Keratinocyte (primary cell): ENCODE data around the gene E2F1. TPM values are rescaled to one million over a fixed set of nuclear protein-coding genes. Genes with fewer than 3 reads are reported as not detected.

ENCODE experiments used
- DNase-seq: peaks from one replicate; pipeline ENCODE4 v3.0.0-alpha.2; 2011; ENCODE audit warnings: low read depth, missing footprints, low spot score
- FAIRE-seq: peaks from 2 replicates; lab custom pipeline; 2011; peaks lifted over from hg19 to GRCh38; lab: Jason Lieb, UNC
- H2AFZ ChIP-seq: 2 replicates; pipeline ENCODE4 v1.6.0; 2012; ENCODE audit warnings: low read length, control low read depth, inconsistent platforms; ENCODE audit not compliant: control insufficient read depth
- H3K27ac ChIP-seq: 2 replicates; pipeline ENCODE4 v1.5.1; 2011; ENCODE audit warnings: low read length; ENCODE audit not compliant: control insufficient read depth, insufficient read depth
- H3K27me3 ChIP-seq: 3 replicates; pipeline ENCODE4 v1.6.0; 2011; ENCODE audit warnings: low read length; ENCODE audit not compliant: control insufficient read depth, insufficient read depth; ENCODE audit errors: extremely low read depth
- H3K36me3 ChIP-seq, 2 experiments: 2 replicates in 1 of 2; 3 replicates in 1 of 2; pipeline ENCODE4 v1.5.1; 2011; ENCODE audit warnings: low read length in 2 of 2, mild to moderate bottlenecking in 1 of 2; ENCODE audit not compliant: control insufficient read depth in 2 of 2, insufficient read depth in 2 of 2; ENCODE audit errors: extremely low read depth in 1 of 2
- H3K4me1 ChIP-seq: 3 replicates; pipeline ENCODE4 v1.5.1; 2011; ENCODE audit warnings: low read length; ENCODE audit not compliant: control insufficient read depth, insufficient read depth; ENCODE audit errors: extremely low read depth
- H3K4me2 ChIP-seq: 3 replicates; pipeline ENCODE4 v1.6.0; 2011; ENCODE audit warnings: low read depth, low read length; ENCODE audit not compliant: control insufficient read depth, insufficient read depth; ENCODE audit errors: extremely low read depth
- H3K4me3 ChIP-seq, 3 experiments: fragments of 200-600 bp in 1 of 3; sonication (generic) in 1 of 3; 2 replicates in 2 of 3; 3 replicates in 1 of 3; pipeline ENCODE4 v1.5.1; 2011 to 2016; ENCODE audit warnings: low read length in 3 of 3, mild to moderate bottlenecking in 3 of 3, control low read depth in 2 of 3, inconsistent platforms in 1 of 3, low read depth in 1 of 3, mixed read lengths in 1 of 3, mixed run types in 1 of 3, moderate library complexity in 1 of 3; ENCODE audit not compliant: control insufficient read depth in 2 of 3, insufficient read depth in 2 of 3; ENCODE audit errors: extremely low read depth in 1 of 3
- H3K79me2 ChIP-seq: 2 replicates; pipeline ENCODE4 v1.6.0; 2012; ENCODE audit warnings: low read length; ENCODE audit not compliant: control insufficient read depth, insufficient read depth
- H3K9ac ChIP-seq: 3 replicates; pipeline ENCODE4 v1.6.0; 2011; ENCODE audit warnings: low read length; ENCODE audit not compliant: control insufficient read depth, insufficient read depth; ENCODE audit errors: extremely low read depth
- H3K9me1 ChIP-seq: 3 replicates; pipeline ENCODE4 v1.6.0; 2011; ENCODE audit warnings: low read length; ENCODE audit not compliant: control insufficient read depth, insufficient read depth; ENCODE audit errors: extremely low read depth
- H3K9me3 ChIP-seq: 2 replicates; pipeline ENCODE4 v1.5.1; 2012; ENCODE audit warnings: low read depth, low read length; ENCODE audit not compliant: control insufficient read depth
- H4K20me1 ChIP-seq: 3 replicates; pipeline ENCODE4 v1.6.0; 2011; ENCODE audit warnings: low read length; ENCODE audit not compliant: control insufficient read depth, insufficient read depth; ENCODE audit errors: extremely low read depth
- EZH2 ChIP-seq: IDR thresholded peaks from one replicate; pipeline ENCODE4 v1.6.1; 2012; ENCODE audit warnings: inconsistent platforms, mild to moderate bottlenecking, low read length, moderate library complexity
- dilution Hi-C: fragments of 300-500 bp; cut with MboI; formaldehyde crosslinking; loops from one replicate; pipeline ENCODE4 v1.7.0; 2020; ENCODE audit warnings: low sequenced_read_pairs; ENCODE audit not compliant: extremely low pct_ligation_motif_present
- polyA plus RNA-seq, 5 experiments: library from polyadenylated mRNA; depleted of rRNA in 3 of 5; stranded (reverse) in 3 of 5; stranded (forward) in 1 of 5; unstranded in 1 of 5; fragments of >200 nt; gene quantifications; 1 replicate in 1 of 5; 2 replicates in 3 of 5; 3 replicates in 1 of 5; pipeline versions ENCODE4 v1.2.1 to v1.2.3, GENCODE V29; 2011 to 2012; ENCODE audit warnings: missing spikeins in 2 of 5, low read depth in 1 of 5, low replicate concordance in 1 of 5
- TF ChIP-seq, protein P1 (sequence below), 3 experiments: IDR thresholded peaks in 1 of 3; conservative IDR thresholded peaks in 1 of 3; optimal IDR thresholded peaks in 1 of 3; 2 replicates in 2 of 3; 3 replicates in 1 of 3; pipeline versions ENCODE3 to v1.5.1; 2011; ENCODE audit warnings: low read length in 3 of 3, mild to moderate bottlenecking in 3 of 3, moderate library complexity in 2 of 3, control low read depth in 1 of 3, inconsistent platforms in 1 of 3; ENCODE audit not compliant: insufficient read depth in 2 of 3; ENCODE audit errors: extremely low read depth in 1 of 3

The E2F1 gene
- polyA plus RNA-seq, 1 donor (not counting 4 experiments of a cell fraction or from before 2014, with no cell fraction given): 2.8 TPM

DNA sequence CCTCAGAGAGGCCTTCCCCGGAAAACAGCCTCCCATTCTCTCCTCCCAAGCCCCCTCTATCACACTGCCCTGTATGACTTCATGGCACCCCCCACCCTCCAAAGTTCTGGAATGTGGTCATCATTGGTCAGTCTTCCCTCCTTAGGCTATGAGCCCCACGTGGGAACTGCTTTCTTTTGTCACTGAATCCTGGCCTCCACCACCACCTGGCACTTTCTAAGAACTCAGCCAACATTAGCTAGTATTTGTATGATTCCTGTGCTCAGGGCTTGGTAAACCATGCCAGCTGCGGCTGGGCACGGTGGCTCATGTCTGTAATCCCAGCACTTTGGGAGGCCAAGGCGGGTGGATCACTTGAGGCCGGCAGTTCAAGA is 8.4 kb upstream of the E2F1 start:
- dilution Hi-C loops: no loop called here
- DNase-seq (no peak), FAIRE-seq (no peak)
- no peaks in the 10 kb centered on the region for H3K79me2 ChIP-seq
- no peaks in the 10 kb centered on the region for H3K4me1 ChIP-seq
- no peaks in the 10 kb centered on the region for H4K20me1 ChIP-seq
- H3K36me3 ChIP-seq: no peaks in the 10 kb centered on the region
- H2AFZ ChIP-seq: no peak overlapping the region
- H3K27me3 ChIP-seq: no peaks in the 10 kb centered on the region
- no peak overlapping the region for H3K9ac ChIP-seq
- no peak overlapping the region for H3K4me3 ChIP-seq
- no peak overlapping the region for H3K27ac ChIP-seq
- no peak for TF ChIP-seq EZH2
- TF ChIP-seq, protein P1, sequence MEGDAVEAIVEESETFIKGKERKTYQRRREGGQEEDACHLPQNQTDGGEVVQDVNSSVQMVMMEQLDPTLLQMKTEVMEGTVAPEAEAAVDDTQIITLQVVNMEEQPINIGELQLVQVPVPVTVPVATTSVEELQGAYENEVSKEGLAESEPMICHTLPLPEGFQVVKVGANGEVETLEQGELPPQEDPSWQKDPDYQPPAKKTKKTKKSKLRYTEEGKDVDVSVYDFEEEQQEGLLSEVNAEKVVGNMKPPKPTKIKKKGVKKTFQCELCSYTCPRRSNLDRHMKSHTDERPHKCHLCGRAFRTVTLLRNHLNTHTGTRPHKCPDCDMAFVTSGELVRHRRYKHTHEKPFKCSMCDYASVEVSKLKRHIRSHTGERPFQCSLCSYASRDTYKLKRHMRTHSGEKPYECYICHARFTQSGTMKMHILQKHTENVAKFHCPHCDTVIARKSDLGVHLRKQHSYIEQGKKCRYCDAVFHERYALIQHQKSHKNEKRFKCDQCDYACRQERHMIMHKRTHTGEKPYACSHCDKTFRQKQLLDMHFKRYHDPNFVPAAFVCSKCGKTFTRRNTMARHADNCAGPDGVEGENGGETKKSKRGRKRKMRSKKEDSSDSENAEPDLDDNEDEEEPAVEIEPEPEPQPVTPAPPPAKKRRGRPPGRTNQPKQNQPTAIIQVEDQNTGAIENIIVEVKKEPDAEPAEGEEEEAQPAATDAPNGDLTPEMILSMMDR (optimal IDR thresholded peaks at IDR 0.05 in 1 of 3, IDR thresholded peaks at IDR 0.05 in 1 of 3, conservative IDR thresholded peaks at IDR 0.05 in 1 of 3; ENCODE audit: extremely low read depth in 1 of 3, insufficient read depth in 2 of 3, low read length in 3 of 3): no peak
- H3K4me2 ChIP-seq: no peak overlapping the region
- no peaks in the 10 kb centered on the region for H3K9me3 ChIP-seq
- H3K9me1 ChIP-seq: no peaks in the 10 kb centered on the region

DNA sequence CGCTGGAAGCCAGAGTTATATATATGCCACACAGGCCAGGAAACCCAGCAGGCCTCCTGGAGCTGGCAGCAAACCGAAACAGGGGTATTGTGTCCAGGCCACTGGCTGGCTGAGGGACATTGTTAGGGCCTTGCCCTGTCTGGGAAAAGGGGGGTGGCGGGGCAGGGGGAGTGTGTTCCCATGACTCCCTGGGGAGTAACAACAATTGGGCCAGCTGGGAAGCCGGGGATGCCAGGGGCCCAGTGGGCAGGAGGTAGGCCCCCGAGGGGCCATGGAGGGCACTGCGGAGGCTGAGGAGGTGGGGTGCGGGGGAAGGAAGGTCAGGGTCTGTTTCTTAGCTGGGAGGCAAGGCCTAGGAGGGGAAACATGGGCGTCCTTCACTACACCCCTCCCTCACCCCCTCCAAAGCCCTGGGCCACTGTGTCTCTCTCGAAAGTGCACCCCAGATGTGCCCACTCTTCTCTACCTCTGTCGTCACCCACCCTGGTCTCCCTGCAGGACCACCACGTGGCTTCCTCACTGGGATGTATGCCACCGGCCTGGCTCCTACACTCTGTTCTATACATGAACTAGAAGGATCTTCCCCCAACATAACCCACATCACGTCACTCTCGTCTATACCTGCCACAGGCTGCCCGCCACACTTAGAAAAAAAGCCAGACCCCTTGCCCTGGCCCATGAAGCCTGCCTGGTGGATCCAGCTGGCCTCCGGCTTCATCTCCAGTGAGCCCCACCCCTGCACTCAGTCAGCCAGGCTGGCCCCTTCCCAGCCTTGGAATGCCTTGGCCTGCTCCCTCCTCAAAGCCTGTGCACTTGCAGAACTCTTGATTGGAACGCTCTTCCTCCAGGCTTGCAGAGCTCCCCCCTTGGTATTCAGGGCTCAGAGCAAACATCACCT is 7.8 kb upstream of the E2F1 start:
- Histone ChIP-seq H3K36me3 (no peaks in the 10 kb centered on the region), H3K79me2 (no peaks in the 10 kb centered on the region), H3K27me3 (no peaks in the 10 kb centered on the region), H4K20me1 (no peaks in the 10 kb centered on the region), H3K4me1 (no peaks in the 10 kb centered on the region), H3K9ac (no peak overlapping the region), H3K27ac (no peak overlapping the region), H3K9me3 (no peaks in the 10 kb centered on the region), H2AFZ (no peak overlapping the region), H3K4me3 (no peak overlapping the region), H3K9me1 (no peaks in the 10 kb centered on the region), H3K4me2 (no peak overlapping the region)
- FAIRE-seq: no peak
- DNase-seq: no peak
- TF ChIP-seq EZH2: no peak
- TF ChIP-seq, protein P1 (optimal IDR thresholded peaks at IDR 0.05 in 1 of 3, IDR thresholded peaks at IDR 0.05 in 1 of 3, conservative IDR thresholded peaks at IDR 0.05 in 1 of 3; ENCODE audit: extremely low read depth in 1 of 3, insufficient read depth in 2 of 3, low read length in 3 of 3): no peak
- dilution Hi-C loops: no loop called here
